Activated T-helper 1 cell treated with anti-CD3 and anti-CD28 coated beads, Interleukin-12 subunit alpha, Interleukin-12 subunit beta, Interleukin-2, Interleukin-4 antibody, amounts not matched to agents 30 ng/mL and 10 ng/mL and 1 ng/mL, durations not matched to agents 14 hours and 24 hours and 36 hours (primary cell): ENCODE measurements around the gene PPM1J. TPM values are rescaled to one million over a fixed set of nuclear protein-coding genes. Genes with fewer than 3 reads are reported as not detected.
"Not testable (repeated sequence)": the region's sequence is repeated elsewhere in the genome, so short reads cannot be mapped to it uniquely, and the experiment has no call there.

Source experiments
- DNase-seq: peaks from one replicate; pipeline ENCODE4 v3.0.0; 2021; ENCODE audit warnings: low spot score
- H3K27ac Mint-ChIP-seq: one replicate; pipeline ENCODE4 v1.8.0; 2021; ENCODE audit warnings: mild to moderate bottlenecking, mixed read lengths
- H3K27me3 Mint-ChIP-seq: one replicate; pipeline ENCODE4 v1.8.0; 2022; ENCODE audit warnings: mild to moderate bottlenecking, moderate library complexity, mixed read lengths; ENCODE audit not compliant: insufficient read depth
- H3K36me3 Mint-ChIP-seq: one replicate; pipeline ENCODE4 v1.8.0; 2021; ENCODE audit warnings: low read depth, mixed read lengths
- H3K4me1 Mint-ChIP-seq: one replicate; pipeline ENCODE4 v1.8.0; 2021; ENCODE audit warnings: low read depth, mixed read lengths
- H3K4me3 Mint-ChIP-seq: one replicate; pipeline ENCODE4 v1.8.0; 2021; ENCODE audit warnings: mild to moderate bottlenecking, moderate library complexity, mixed read lengths
- H3K9me3 Mint-ChIP-seq: one replicate; pipeline ENCODE4 v1.8.0; 2021; ENCODE audit warnings: mixed read lengths
- intact Hi-C: fragments of 100-400 bp; cut with micrococcal nuclease; formaldehyde crosslinking; loops from one replicate; pipeline ENCODE4 v1.15.1; 2024
- total RNA-seq: library from RNA; stranded (reverse); gene quantifications from 2 replicates; pipeline ENCODE4 v1.2.3, GENCODE V29; 2022

PPM1J gene
- total RNA-seq, 1 donor from 2014 or later, result 0.60 TPM

- intact Hi-C loops, result no loop called here
- H3K27ac Mint-ChIP-seq, result no peak overlapping the region
- H3K4me1 Mint-ChIP-seq, result no peaks in the 10 kb centered on the region
- peaks cover 13% of the 10 kb centered on the region for H3K27me3 Mint-ChIP-seq
- DNase-seq, result no peak
- H3K36me3 Mint-ChIP-seq, result no peaks in the 10 kb centered on the region
- H3K9me3 Mint-ChIP-seq, result no peaks in the 10 kb centered on the region
- H3K4me3 Mint-ChIP-seq, result no peak overlapping the region
Measured at GRCh38 chr1:112729909-112730308, 14.8 kb upstream of the PPM1J start.

GRCh38 chr1:112729011-112729410 is 13.9 kb upstream of the PPM1J start:
- H3K27me3 Mint-ChIP-seq, result peaks cover 13% of the 10 kb centered on the region
- H3K4me1 Mint-ChIP-seq, intact Hi-C loops, H3K9me3 Mint-ChIP-seq, DNase-seq, H3K4me3 Mint-ChIP-seq, H3K36me3 Mint-ChIP-seq, H3K27ac Mint-ChIP-seq: not testable (repeated sequence)

- DNase-seq, H3K4me3 Mint-ChIP-seq, H3K27ac Mint-ChIP-seq, intact Hi-C loops, H3K4me1 Mint-ChIP-seq, H3K36me3 Mint-ChIP-seq, H3K9me3 Mint-ChIP-seq: not testable (repeated sequence)
- H3K27me3 Mint-ChIP-seq, result peaks cover 13% of the 10 kb centered on the region
Measured at GRCh38 chr1:112728306-112728971, 13.3 kb upstream of the PPM1J start.

- no peak for DNase-seq
- H3K27me3 Mint-ChIP-seq, result peaks cover 13% of the 10 kb centered on the region
- H3K4me3 Mint-ChIP-seq, result no peak overlapping the region
- no peak overlapping the region for H3K27ac Mint-ChIP-seq
- no peaks in the 10 kb centered on the region for H3K9me3 Mint-ChIP-seq
- H3K4me1 Mint-ChIP-seq, result peaks cover 9% of the 10 kb centered on the region
- intact Hi-C loops, result no loop called here
- H3K36me3 Mint-ChIP-seq, result no peaks in the 10 kb centered on the region
Measured at GRCh38 chr1:112727716-112728115, 12.6 kb upstream of the PPM1J start.

GRCh38 chr1:112724240-112724639 is 9.1 kb upstream of the PPM1J start:
- intact Hi-C loops, H3K4me3 Mint-ChIP-seq, DNase-seq, H3K9me3 Mint-ChIP-seq, H3K36me3 Mint-ChIP-seq, H3K27ac Mint-ChIP-seq: not testable (repeated sequence)
- Mint-ChIP-seq H3K4me1 (peaks cover 12% of the 10 kb centered on the region), H3K27me3 (peaks cover 22% of the 10 kb centered on the region)

- Mint-ChIP-seq H3K4me3 (no peak overlapping the region), H3K27ac (no peak overlapping the region), H3K4me1 (peaks cover 16% of the 10 kb centered on the region), H3K36me3 (no peaks in the 10 kb centered on the region), H3K27me3 (peaks cover 22% of the 10 kb centered on the region), H3K9me3 (no peaks in the 10 kb centered on the region)
- intact Hi-C loops, result no loop called here
- DNase-seq, result no peak
Measured at GRCh38 chr1:112723511-112723839, 8.3 kb upstream of the PPM1J start.

- no peak for DNase-seq
- peaks cover 22% of the 10 kb centered on the region for H3K4me1 Mint-ChIP-seq
- H3K9me3 Mint-ChIP-seq, result no peaks in the 10 kb centered on the region
- no peak overlapping the region for H3K27ac Mint-ChIP-seq
- no peaks in the 10 kb centered on the region for H3K36me3 Mint-ChIP-seq
- no peak overlapping the region for H3K4me3 Mint-ChIP-seq
- peaks cover 21% of the 10 kb centered on the region for H3K27me3 Mint-ChIP-seq
- intact Hi-C loops, result no loop called here
Measured at GRCh38 chr1:112722601-112723510, 7.7 kb upstream of the PPM1J start.

GRCh38 chr1:112721966-112722524 is 6.9 kb upstream of the PPM1J start:
- Mint-ChIP-seq H3K4me3 (no peak overlapping the region), H3K9me3 (no peaks in the 10 kb centered on the region), H3K4me1 (peaks cover 30% of the 10 kb centered on the region), H3K27me3 (peaks cover 20% of the 10 kb centered on the region), H3K36me3 (no peaks in the 10 kb centered on the region), H3K27ac (no peak overlapping the region)
- intact Hi-C loops, result no loop called here
- DNase-seq, result no peak

GRCh38 chr1:112721294-112721693 is 6.2 kb upstream of the PPM1J start:
- H3K36me3 Mint-ChIP-seq, H3K4me3 Mint-ChIP-seq, DNase-seq, H3K9me3 Mint-ChIP-seq, H3K27ac Mint-ChIP-seq, intact Hi-C loops: not testable (repeated sequence)
- Mint-ChIP-seq H3K27me3 (peaks cover 13% of the 10 kb centered on the region), H3K4me1 (peaks cover 38% of the 10 kb centered on the region)

GRCh38 chr1:112720800-112721199 is 5.7 kb upstream of the PPM1J start:
- Mint-ChIP-seq H3K9me3 (no peaks in the 10 kb centered on the region), H3K36me3 (no peaks in the 10 kb centered on the region)

GRCh38 chr1:112719706-112720105 is 4.6 kb upstream of the PPM1J start:
- Mint-ChIP-seq H3K27me3 (peaks cover 15% of the 10 kb centered on the region), H3K4me1 (peaks cover 45% of the 10 kb centered on the region), H3K36me3 (no peaks in the 10 kb centered on the region), H3K27ac (no peak overlapping the region), H3K9me3 (no peaks in the 10 kb centered on the region), H3K4me3 (no peak overlapping the region)
- intact Hi-C loops, result loop anchor here (5.0 kb wide), 2 partner anchors 1093 to 1628 kb away; partner anchors contain the start of gene RSBN1
- DNase-seq, result no peak

More at GRCh38 chr1:112720800-112721199, 5.7 kb upstream of the PPM1J start:
- Mint-ChIP-seq H3K27me3 (peaks cover 12% of the 10 kb centered on the region), H3K27ac (no peak overlapping the region), H3K4me1 (peaks cover 42% of the 10 kb centered on the region), H3K4me3 (no peak overlapping the region)
- intact Hi-C loops, result no loop called here
- no peak for DNase-seq

GRCh38 chr1:112718691-112719418 is 3.7 kb upstream of the PPM1J start:
- Mint-ChIP-seq H3K27ac (no peak overlapping the region), H3K4me3 (peak overlapping the region; percentile 68)

More at GRCh38 chr1:112718691-112719418, 3.7 kb upstream of the PPM1J start:
- DNase-seq, result peak; percentile 70
- Mint-ChIP-seq H3K36me3 (peaks cover under 1% of the 10 kb centered on the region), H3K9me3 (no peaks in the 10 kb centered on the region), H3K4me1 (peaks cover 48% of the 10 kb centered on the region), H3K27me3 (peaks cover 23% of the 10 kb centered on the region)
- intact Hi-C loops, result loop anchor here (1.0 to 5.0 kb wide), 4 partner anchors 162 to 1628 kb away; partner anchors contain the start of gene RSBN1
